Small intestine (tissue), 7 donors: ENCODE results near the gene TRPV4. TPM values are rescaled to one million over a fixed set of nuclear protein-coding genes. Genes with fewer than 3 reads are reported as not detected.

ENCODE experiments used
- DNase-seq, 2 donors: peaks; one replicate each; pipeline versions ENCODE4 v3.0.0 to v3.0.0-alpha.2; 2013
- FAIRE-seq: peaks from 2 replicates; lab custom pipeline; 2012; peaks lifted over from hg19 to GRCh38; lab: Jason Lieb, UNC
- H3K27ac ChIP-seq, 3 donors: one replicate each; pipeline ENCODE4 v1.5.1; 2013; ENCODE audit warnings: low read length in 2 of 3, mild to moderate bottlenecking in 2 of 3, control low read depth in 1 of 3, inconsistent platforms in 1 of 3, low read depth in 1 of 3, moderate library complexity in 1 of 3
- H3K27me3 ChIP-seq, 3 donors: one replicate each; pipeline ENCODE4 v1.6.1; 2013; ENCODE audit warnings: low read length in 3 of 3, inconsistent platforms in 1 of 3; ENCODE audit not compliant: control insufficient read depth in 3 of 3, insufficient read depth in 3 of 3
- H3K36me3 ChIP-seq, 3 donors: one replicate each; pipeline ENCODE4 v1.6.1; 2013; ENCODE audit warnings: low read length in 3 of 3, inconsistent platforms in 1 of 3, low read depth in 1 of 3, mild to moderate bottlenecking in 1 of 3, moderate library complexity in 1 of 3; ENCODE audit not compliant: control insufficient read depth in 3 of 3, insufficient read depth in 2 of 3
- H3K4me1 ChIP-seq, 3 donors: one replicate each; pipeline ENCODE4 v1.6.1; 2013; ENCODE audit warnings: low read length in 2 of 3, inconsistent platforms in 1 of 3, low read depth in 1 of 3, mild to moderate bottlenecking in 1 of 3, moderate library complexity in 1 of 3; ENCODE audit not compliant: control insufficient read depth in 3 of 3, insufficient read depth in 2 of 3
- H3K4me3 ChIP-seq, 3 donors: one replicate each; pipeline ENCODE4 v1.5.1; 2013; ENCODE audit warnings: low read length in 3 of 3, control low read depth in 1 of 3, inconsistent platforms in 1 of 3, low read depth in 1 of 3, mild to moderate bottlenecking in 1 of 3, moderate library complexity in 1 of 3
- H3K9me3 ChIP-seq, 2 donors: one replicate each; pipeline ENCODE4 v1.6.1; 2013; ENCODE audit warnings: low read depth in 1 of 2, low read length in 1 of 2; ENCODE audit not compliant: control insufficient read depth in 2 of 2, insufficient read depth in 1 of 2
- WGBS, 3 donors: extraction: QIAGEN DNeasy Blood & Tissue Kit; methylation state at CpG; one replicate each; pipeline ENCODE4 v1.1.7; 2013; 5-methylcytosine and 5-hydroxymethylcytosine counted together
- polyA plus RNA-seq, 4 donors: library from polyadenylated mRNA; stranded (reverse) in 3 of 4; unstranded in 1 of 4; fragments of 200-250 nt in 3 of 4; fragments of 120-200 nt in 1 of 4; gene quantifications; one replicate each; pipeline versions ENCODE4 v1.2.1 to v1.2.3, GENCODE V29; 2013
- donor health status: healthy with polysubstance abuse.
- donor health status: control.
- donor health status: control.
- donor health status: Bipolar disorder and iron deficiency.
- donor health status: healthy.

The TRPV4 gene
- polyA plus RNA-seq, 4 donors, result 0.39 to 2.2 TPM; not detected in 2

DNA sequence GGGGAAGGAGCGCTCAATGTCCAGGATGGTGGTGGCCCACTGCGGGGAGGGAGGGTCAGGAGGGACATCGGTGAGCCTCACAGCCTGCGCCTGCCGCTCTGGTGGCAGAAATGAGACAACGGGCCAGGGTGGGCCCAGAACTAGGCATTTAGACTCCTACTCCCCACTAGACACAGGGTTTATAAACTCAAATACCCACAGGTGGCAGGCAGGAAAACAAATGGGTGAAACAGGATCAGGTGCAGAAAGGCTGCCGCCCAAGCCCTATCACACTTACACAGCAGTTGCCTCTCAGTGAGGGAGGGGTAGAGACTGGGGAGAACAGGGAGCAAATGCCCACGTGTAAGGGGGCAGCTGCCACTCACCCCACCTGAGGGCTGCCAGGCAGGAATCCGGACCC lies 46.4 kb downstream of the TRPV4 start:
- WGBS, 3 donors, result 87 to 90% (median 88%) methylated on average over 9 of the region's 9 CpGs
- Histone ChIP-seq H3K36me3 (no peaks in the 10 kb centered on the region), H3K27me3 (no peaks in the 10 kb centered on the region), H3K4me1 (no peaks in the 10 kb centered on the region), H3K4me3 (no peak overlapping the region), H3K9me3 (no peaks in the 10 kb centered on the region), H3K27ac (no peak overlapping the region)
- FAIRE-seq (no peak), DNase-seq (no peak)

DNA sequence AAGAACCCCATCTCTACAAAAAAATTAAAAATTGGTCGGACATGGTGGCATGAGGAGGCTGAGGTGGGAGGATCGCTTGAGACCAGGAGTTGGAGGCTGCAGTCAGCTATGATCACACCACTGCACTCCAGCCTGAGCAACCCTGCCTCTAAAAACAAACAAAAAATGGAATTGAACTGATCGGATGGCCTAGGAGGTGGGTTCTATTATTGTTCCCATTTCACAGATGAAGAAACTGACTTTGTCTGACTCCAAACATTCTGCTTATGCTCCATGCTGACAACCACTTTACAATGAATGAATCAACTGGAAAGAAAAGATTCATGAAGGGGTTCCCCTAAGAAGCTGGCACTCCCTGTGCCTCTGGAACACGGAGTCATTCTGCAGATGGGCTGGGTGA lies 47.3 kb downstream of the TRPV4 start:
- no peak for DNase-seq
- FAIRE-seq, result no peak
- no peaks in the 10 kb centered on the region for H3K27me3 ChIP-seq
- H3K9me3 ChIP-seq, result no peaks in the 10 kb centered on the region
- H3K4me1 ChIP-seq, result no peaks in the 10 kb centered on the region
- no peak overlapping the region for H3K27ac ChIP-seq
- no peak overlapping the region for H3K4me3 ChIP-seq
- H3K36me3 ChIP-seq, result no peaks in the 10 kb centered on the region
- 82 to 89% (median 84%) methylated on average over 4 of the region's 4 CpGs for WGBS, 3 donors

DNA sequence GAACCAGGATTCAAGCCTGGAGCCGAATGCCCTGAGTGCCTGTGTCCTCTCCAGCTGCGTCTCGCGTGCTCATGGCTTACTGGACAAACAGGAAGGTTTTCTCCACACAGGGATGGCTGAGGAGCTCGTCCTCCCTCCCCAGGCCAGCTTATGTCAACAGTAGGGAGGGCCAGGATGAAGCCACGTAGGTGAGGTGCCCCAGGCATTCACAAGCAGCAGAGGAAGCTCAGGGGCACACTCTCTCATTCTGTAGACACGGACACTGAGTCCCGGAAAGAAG lies 49.3 kb downstream of the TRPV4 start:
- DNase-seq, result no peak
- H3K4me1 ChIP-seq, result no peaks in the 10 kb centered on the region
- FAIRE-seq, result no peak
- 65 to 77% (median 67%) methylated on average over 8 of the region's 8 CpGs for WGBS, 3 donors
- no peak overlapping the region for H3K4me3 ChIP-seq
- no peaks in the 10 kb centered on the region for H3K36me3 ChIP-seq
- H3K27ac ChIP-seq, result no peak overlapping the region
- H3K9me3 ChIP-seq, result peaks cover 0 to 3% of the 10 kb centered on the region in 2 donors
- H3K27me3 ChIP-seq, result no peaks in the 10 kb centered on the region

DNA sequence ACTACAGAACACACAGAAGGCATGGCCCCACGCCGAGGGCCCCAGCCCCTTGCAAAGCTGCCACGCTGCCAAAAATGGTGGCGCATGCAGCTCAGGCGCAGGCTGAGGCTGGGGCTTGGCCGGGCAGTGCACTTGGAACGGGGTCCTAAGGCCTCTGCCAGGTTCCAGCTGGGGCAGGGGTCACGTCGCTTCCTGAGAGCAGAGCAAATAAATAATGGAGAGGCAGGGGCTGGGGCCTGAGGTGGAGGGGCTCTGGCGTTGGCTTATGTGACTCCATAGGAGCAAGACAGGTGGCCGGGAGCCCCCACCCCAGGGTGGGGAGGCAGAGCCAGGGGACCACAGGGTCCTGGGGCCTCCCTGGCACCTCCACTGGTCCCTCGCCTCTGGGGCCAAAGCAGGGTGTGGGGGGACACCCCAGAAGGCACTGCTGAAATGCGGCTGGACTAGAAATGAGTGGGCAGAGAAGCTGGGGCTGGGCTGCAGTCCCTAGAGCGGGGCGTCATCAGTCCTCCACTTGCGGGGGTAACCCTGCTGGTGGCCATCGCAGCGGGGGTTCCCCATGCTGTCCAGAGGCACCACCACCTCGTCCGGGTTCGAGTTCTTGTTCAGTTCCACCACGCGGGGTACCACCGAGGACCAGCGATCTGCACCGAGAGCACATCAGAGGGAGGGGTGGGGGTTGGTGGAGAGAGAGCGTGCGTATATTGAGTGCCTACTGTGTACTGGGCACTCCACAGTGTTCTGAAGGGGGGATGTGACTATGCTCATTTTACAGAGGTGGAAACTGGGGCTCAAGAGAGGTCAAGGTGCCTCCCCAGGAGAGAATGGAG lies 49.8 kb downstream of the TRPV4 start:
- no peaks in the 10 kb centered on the region for H3K36me3 ChIP-seq
- no peak for FAIRE-seq
- H3K9me3 ChIP-seq, result peaks cover 0 to 3% of the 10 kb centered on the region in 2 donors
- WGBS, 3 donors, result 83 to 84% (median 84%) methylated on average over 28 of the region's 28 CpGs
- no peak for DNase-seq
- no peaks in the 10 kb centered on the region for H3K27me3 ChIP-seq
- H3K4me3 ChIP-seq, result no peak overlapping the region
- no peak overlapping the region for H3K27ac ChIP-seq
- H3K4me1 ChIP-seq, result no peaks in the 10 kb centered on the region

DNA sequence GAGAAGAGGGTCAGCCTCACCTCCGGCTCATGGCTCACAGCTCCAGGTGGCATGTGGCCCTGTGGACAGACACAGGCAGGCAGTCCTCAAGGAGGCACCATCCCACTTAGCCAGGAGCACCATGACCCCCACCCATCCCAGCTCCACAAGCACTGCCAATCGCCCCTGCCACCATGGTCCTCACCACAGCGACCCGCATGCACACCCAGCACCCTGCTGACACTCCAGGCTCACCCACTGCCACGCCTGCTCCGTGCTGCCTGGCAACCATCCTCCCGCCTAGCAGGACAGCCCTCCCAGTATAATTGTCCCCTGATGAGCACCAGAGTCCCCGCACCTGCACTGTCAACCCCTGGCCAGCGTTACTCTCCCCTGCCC lies 50.9 kb downstream of the TRPV4 start:
- Histone ChIP-seq H3K4me1 (no peaks in the 10 kb centered on the region), H3K4me3 (no peak overlapping the region), H3K9me3 (peaks cover 0 to 3% of the 10 kb centered on the region in 2 donors), H3K27me3 (no peaks in the 10 kb centered on the region), H3K36me3 (no peaks in the 10 kb centered on the region), H3K27ac (no peak overlapping the region)
- 75 to 82% (median 78%) methylated on average over 9 of the region's 9 CpGs for WGBS, 3 donors
- FAIRE-seq (no peak), DNase-seq (no peak)

DNA sequence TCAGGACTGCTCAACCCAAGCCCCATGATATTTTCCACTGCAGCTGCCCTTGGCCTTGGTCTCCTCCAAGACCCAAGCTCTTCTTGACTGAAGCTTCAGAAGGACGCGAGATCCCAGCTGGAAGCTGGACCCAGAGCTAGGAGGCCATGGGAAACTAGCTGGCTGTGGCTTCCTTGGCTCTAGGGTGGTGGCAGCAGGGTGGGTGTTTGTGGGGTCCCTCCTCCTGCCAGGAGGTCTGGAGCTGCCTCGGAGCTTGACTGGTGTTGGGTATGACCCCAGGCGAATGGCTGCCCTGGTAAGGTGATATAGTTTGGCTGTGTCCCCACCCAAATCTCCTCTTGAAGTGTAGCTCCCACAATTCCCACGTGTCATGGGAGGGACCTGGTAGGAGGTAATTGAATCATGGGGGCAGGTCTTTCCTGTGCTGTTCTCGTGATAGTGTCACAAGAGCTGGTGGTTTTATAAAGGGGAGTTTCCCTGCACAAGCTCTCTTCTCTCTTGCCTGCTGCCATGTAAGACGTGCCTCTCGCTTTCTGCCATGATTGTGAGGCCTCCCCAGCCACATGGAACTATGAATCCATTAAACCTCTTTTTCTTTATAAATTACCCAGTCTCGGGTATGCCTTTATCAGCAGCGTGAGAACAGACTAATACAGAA lies 51.4 kb downstream of the TRPV4 start:
- Histone ChIP-seq H3K9me3 (peaks cover 0 to 3% of the 10 kb centered on the region in 2 donors), H3K36me3 (no peaks in the 10 kb centered on the region), H3K27ac (no peak overlapping the region), H3K4me1 (no peaks in the 10 kb centered on the region), H3K4me3 (no peak overlapping the region), H3K27me3 (no peaks in the 10 kb centered on the region)
- no peak for FAIRE-seq
- WGBS, 3 donors, result 77 to 83% (median 80%) methylated on average over 10 of the region's 10 CpGs
- DNase-seq, result no peak

DNA sequence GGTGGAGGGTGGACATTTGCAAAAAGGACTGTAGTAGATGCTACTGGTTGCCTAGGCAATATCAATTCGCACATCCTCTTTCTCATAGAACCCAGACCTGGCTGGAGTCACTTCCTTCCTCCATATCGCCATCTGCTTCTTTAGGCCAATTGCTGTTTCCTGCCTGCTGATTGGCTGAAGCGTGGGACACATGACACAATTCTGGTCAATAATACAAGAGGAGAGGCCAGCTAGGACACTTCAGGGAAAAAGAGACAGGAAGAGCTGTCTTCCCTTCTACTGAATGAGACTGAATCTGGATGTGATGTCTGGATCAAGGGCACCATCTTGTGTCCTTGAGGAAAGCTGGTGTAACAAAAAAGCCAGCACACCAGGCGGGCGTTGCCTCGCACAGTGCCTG lies 53.8 kb downstream of the TRPV4 start:
- H3K4me1 ChIP-seq, result no peaks in the 10 kb centered on the region
- H3K9me3 ChIP-seq, result peaks cover 0 to 3% of the 10 kb centered on the region in 2 donors
- H3K4me3 ChIP-seq, result no peak overlapping the region
- 84 to 93% (median 92%) methylated on average over 6 of the region's 6 CpGs for WGBS, 3 donors
- no peaks in the 10 kb centered on the region for H3K27me3 ChIP-seq
- no peak overlapping the region for H3K27ac ChIP-seq
- no peaks in the 10 kb centered on the region for H3K36me3 ChIP-seq
- FAIRE-seq, result no peak
- peak in 1 of 2 donors; percentile 39 for DNase-seq

DNA sequence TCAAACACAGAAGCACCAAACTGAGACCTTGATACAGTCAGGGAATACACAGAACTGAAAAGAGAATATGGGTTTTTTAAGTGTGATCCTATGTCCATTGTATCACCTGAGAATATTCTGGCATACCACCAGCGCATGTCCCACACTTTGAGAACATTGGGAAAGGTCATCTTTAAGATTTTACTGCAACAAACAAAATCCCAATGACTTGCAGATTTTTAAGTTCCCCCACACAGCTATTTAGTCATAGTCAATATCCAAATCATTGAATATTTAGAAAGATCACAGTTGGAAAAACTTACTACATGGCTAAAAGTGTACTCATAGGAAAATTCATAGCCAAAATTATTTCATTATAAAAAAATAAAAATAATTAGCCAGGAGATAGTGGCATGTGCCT lies 54.5 kb downstream of the TRPV4 start:
- H3K9me3 ChIP-seq, result peaks cover 0 to 3% of the 10 kb centered on the region in 2 donors
- H3K27ac ChIP-seq, result no peak overlapping the region
- no peak overlapping the region for H3K4me3 ChIP-seq
- H3K27me3 ChIP-seq, result no peaks in the 10 kb centered on the region
- no peak for DNase-seq
- no peaks in the 10 kb centered on the region for H3K36me3 ChIP-seq
- no peaks in the 10 kb centered on the region for H3K4me1 ChIP-seq
- 56 to 98% (median 93%) methylated on average over 1 of the region's 1 CpG for WGBS, 3 donors
- no peak for FAIRE-seq
